Erythroblast (primary cell): ENCODE data around the gene CHCT1.

Experiments used
- DNase-seq, 2 experiments: peaks; one replicate each; lab custom pipeline; 2025; lab: John Stamatoyannopoulos, UW
- GATA1 ChIP-seq: IDR thresholded peaks from 2 replicates; pipeline ENCODE4 v1.6.1; 2011; ENCODE audit warnings: low read depth, mild to moderate bottlenecking, control low read depth, low read length, moderate library complexity
- POLR2A ChIP-seq: IDR thresholded peaks from 2 replicates; pipeline ENCODE4 v1.6.1; 2011; ENCODE audit warnings: mild to moderate bottlenecking, low read length

Gene CHCT1

DNA sequence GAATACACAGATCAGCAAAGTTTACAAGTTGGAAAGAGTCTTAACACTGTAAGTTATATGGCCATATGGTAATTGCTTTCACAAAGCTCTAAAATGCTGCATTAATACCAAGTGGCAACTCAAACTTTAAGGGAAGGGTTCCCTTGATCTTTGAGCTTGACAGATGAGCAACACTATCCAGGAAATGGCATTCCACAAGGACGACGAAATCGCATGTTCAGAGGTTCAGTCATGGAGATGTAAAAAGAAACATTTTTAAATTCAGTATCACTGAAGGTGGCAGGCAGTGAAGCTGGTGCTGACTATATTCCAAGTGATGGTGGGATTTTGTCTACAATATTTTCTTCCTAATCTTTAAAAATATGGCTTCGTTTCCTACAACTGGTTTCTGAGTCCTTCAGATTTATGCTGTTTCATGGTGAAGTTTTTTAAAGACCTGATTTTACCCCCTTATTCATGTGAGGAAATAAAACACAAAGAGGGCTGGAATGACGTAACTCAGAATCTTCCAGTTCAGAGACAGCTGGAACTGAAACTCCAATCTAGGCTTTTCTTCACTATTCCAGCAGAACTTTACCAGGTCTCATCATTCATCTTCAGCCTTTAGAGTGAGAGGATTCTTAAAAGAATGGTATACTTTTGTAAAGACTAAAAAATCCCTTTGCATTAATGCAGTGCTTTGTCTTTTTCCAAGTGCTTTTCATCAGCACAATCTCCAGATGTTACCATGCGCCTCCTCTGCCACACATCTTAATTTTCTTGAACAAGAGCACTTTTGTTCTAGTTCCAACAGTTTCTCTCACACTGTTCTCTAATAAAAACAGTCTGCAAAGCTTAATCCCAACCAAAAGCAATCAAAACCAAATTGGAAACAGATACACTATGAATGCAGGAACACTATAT lies 20.2 kb downstream of the CHCT1 start:
- DNase-seq = no peak
- TF ChIP-seq GATA1 (no peak), POLR2A (no peak)

DNA sequence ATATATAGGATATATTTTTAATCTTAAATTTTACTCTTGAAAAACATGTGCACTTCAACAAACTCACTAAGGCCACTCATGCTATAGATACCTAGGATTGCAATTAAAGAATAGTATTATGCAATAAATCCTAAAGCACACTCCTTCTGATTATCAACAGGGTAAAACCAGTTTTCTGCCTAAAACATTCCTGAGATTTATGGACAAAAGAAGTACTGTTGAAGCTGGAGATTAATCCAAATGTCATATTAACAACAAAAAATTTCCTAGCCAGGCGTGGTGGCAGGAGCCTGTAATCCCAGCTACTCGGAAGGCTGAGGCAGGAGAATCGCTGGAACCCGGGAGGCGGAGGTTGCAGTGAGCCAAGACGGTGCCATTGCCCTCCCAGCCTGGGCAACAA lies 21.4 kb downstream of the CHCT1 start:
- no peak for DNase-seq
- TF ChIP-seq GATA1 = no peak

DNA sequence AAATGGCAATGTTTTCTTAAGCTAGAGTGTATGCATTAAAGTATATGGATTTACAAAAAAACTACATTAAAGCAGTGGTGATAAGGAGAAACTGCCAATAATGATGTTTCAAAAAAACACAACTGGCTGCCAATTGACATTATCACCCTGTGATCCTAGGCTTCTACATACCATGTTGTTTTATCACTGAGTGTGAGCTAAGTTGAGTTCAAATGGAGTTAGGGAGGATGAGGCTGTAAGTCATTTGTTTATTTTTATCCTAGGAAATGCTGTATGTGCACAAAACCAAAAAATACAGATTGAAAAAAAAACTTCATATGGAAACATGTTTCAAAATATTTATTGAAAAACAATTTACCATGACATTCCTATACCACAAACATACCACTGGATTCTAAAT lies 22.9 kb downstream of the CHCT1 start:
- no peak for DNase-seq
- no peak for TF ChIP-seq GATA1
- TF ChIP-seq POLR2A = no peak

DNA sequence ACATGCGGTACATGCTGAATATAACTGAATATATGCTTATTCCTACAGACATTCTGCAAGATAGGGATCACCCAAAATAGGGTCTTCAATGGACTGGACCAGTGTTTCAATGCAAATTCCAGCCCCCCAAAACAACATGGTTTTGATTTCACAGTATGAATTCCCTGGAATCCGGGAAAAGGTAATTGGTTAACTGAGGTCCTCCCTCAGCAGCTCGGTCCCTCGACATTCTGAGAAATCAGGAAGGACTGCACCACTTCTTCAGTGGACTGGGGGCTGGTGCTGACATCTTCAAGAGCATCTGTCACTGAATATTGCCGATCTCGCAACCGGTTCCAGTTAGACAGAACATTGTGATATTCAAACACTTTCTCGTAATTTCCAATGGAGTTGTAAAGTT lies 25.1 kb downstream of the CHCT1 start:
- DNase-seq = no peak
- no peak for TF ChIP-seq GATA1
- no peak for TF ChIP-seq POLR2A

DNA sequence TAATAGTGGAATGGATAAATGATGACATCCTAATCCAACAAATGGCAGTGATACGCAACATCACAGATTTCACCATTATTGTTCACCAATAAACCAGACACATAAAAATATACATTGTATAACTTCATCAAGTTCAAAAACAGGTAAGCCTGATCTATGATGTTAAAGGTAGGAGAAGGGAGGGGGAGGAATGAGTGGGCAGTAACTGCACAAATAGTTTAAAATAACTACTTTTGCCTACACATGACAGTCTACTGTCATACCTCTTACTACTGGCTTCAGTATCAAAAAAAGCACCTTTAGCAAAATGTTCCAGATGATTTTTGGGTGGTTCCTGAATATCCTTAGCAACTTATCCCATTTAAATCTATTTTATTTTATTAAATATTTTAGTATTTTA lies 28.8 kb downstream of the CHCT1 start:
- DNase-seq = no peak
- TF ChIP-seq POLR2A (no peak), GATA1 (no peak)

DNA sequence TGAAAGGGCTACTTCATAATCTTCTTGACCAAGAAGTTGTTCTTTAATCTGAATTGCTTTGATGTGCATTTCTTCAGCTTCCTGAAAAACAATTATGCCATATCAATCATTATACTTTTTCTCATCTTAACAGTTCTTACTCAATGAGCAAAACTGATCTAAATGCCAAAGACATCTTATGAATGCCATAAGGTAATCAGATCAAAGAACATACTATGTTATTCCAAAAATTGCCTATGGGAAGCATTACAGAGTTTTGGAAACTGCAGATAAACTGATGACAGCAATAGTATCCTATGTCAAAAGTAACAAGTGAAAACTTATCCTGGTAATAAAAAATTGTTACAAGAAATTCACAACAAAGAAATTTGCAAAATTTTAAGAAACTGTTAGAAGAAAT lies 29.7 kb downstream of the CHCT1 start:
- no peak for TF ChIP-seq GATA1
- no peak for TF ChIP-seq POLR2A
- no peak for DNase-seq

DNA sequence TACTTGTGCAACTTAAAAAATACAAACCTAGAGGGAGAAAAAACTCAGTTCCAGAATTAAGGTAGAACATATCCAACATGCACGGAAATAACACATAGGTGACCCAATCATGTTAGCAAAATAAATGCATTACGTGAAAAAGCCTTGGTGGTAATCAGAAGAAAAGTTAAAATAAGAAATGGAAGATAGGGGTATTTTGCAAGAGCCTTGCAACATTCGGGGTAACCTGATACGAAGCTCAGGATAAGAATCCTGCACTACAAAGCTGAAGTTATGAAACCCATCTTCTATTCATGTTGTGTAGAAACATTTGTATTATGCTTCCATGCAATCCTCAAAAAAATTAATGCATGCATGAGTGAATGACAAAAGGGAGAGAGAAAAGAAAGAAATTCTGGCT lies 33.1 kb downstream of the CHCT1 start:
- no peak for TF ChIP-seq POLR2A
- no peak for TF ChIP-seq GATA1
- no peak for DNase-seq

DNA sequence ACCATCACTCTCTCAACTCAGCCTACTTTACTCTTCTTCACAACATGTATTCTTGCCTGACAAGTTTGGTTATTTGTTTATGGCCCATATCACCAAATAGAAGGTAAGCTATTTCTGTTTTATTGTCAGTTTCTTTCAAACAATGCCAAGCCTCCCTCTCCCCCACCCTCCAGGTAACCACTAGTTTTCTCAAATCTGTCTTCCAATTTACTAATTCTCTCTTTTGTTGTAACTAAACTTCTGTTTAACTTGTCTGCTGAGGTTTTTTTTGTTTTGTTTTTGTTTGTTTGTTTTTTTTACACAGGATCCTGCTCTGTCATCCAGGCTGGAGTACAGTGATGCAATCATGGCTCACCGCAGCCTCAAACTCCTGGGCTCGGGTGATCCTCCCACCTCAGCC lies 34.9 kb downstream of the CHCT1 start:
- TF ChIP-seq POLR2A (no peak), GATA1 (no peak)
- no peak for DNase-seq

DNA sequence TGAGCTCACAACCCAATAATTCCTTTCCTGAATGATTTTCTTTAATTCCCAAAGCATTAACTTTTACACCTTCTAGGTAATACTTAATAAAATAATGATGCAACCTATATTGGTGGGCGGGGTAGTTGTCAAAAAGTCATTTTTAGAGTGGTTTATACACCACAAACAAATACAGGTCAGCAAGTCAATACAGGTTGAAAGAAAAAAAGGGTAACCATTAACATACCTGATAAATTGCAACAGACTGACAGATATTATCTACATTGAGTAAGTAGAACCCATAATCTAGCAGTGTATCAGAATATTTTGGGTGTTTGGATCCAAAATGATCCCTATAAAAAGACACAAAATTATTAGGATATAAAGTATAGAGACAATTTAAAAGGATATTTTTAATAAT lies 39.3 kb downstream of the CHCT1 start:
- no peak for DNase-seq
- no peak for TF ChIP-seq POLR2A

DNA sequence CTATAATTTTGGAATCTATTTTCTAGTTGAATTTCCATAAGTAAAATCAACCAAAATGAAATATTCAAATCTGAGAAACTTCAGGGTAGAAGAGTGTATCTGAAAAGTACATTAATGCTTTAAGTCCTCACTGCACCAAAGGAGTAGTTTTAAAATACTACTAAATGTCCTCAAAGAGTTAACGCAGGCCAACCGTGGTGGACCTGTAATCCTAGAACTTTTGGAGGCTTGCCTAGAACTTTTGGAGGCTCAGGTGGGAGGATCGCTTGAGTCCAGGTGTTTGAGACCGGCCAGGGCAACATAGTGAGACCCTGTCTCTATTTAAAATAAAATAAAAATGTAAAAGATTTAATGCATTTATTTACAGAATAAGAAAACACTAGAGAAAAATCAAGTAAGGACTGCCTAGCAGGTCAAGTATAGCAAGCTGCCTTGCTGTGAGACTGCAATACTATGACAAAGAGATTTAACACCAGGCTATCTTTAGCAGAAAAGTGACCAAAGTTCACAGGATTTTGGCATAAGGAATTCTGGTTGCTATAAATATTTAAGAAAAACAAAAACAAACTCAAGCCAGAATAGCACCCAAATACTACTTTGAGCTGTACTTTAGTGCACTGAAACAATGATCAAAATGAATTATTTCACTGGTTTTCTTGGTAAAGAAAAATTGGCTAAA lies 41.0 kb downstream of the CHCT1 start:
- DNase-seq = no peak
- TF ChIP-seq GATA1 = no peak
- TF ChIP-seq POLR2A = no peak

DNA sequence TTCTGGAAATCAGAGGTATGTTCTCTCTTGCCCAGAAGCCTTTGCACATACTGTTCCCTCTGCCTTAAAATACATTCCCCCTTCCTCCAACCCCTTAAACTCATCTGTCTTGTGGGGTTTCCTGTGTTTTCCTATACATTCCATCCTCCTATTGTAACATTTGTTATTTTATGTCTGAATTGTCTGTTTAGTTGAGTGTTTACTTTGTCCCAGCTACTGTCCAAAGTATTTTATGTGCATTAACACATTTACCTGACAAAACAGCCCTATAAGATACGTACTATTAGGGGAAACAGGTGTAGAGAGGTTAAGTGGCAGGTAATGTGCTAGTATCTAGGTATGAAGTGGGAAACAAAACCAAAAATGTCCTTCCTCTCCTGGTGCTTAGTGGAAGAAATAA lies 42.1 kb downstream of the CHCT1 start:
- TF ChIP-seq GATA1 = no peak

DNA sequence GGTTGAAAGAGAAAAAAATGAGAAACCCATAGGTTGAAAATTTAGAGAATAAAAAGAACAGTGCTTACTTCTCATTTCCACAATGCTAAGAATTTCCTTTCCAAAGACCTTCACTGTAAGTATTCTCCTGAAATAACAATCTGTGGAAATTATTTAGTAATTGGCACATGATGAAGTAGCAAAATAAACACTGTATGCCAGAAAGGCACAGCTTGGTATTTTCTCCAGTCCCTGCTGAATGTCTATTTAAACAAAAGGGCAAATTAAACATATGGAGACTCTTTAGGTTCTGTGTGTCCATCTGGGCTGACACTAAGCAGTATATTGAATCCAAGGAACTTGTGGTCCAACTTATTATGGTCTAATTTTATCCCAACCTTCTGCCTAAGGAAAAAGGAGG lies 46.1 kb downstream of the CHCT1 start:
- TF ChIP-seq POLR2A (no peak), GATA1 (no peak)
- DNase-seq = no peak

More for the DNA sequence above, 42.1 kb downstream of the CHCT1 start:
- no peak for DNase-seq

DNA sequence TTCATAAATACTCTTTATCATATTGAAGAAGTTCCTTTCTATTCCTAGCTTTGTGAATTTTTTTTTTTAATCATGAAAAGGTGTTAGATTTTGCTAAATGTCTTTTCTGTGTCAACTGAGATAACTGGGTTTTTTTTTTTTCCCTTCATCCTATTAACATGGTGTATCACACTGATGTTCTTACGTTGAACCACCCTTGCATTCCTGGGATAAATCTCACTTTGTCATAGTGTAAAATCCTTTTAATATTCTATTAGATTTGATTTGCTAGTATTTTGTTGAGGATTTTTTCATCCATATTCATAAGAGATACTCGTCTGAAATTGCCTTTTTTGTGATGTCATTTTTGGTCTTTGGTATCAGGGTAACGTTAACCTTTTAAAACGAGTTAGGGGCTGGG lies 49.2 kb downstream of the CHCT1 start:
- DNase-seq = peak in 1 of 2 experiments; percentile 15
- TF ChIP-seq POLR2A (no peak), GATA1 (no peak)

DNA sequence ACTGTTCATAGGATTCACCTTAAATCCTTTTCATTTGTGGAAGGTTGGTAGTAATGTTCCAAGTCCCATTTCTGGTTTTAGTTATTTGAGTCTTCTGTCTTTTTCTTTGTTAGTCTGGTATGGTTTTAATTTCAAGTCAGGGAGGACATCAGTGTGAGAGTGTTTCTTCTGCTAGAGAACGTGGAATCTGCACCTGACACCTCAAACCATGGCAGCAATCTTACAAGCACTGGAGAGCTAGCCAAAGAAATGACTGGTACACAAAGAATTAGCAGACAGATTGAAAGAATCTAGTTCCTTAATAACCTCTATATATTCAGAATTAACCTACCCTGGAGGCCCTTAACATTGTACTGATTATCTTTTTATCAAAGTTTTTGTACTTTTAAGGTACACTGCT lies 50.2 kb downstream of the CHCT1 start:
- DNase-seq = no peak
- TF ChIP-seq POLR2A (no peak), GATA1 (no peak)
